B cell (primary cell): ENCODE data around the gene TMEM86B.

Source experiments
- CTCF ChIP-seq: fragments of 200-600 bp; IDR thresholded peaks from one replicate; pipeline ENCODE4 v1.8.0; 2022; ENCODE audit warnings: antibody characterized with exemption, mild to moderate bottlenecking
- EZH2 ChIP-seq: IDR thresholded peaks from 2 replicates; pipeline ENCODE4 v1.6.1; 2012; ENCODE audit warnings: borderline replicate concordance, low read depth, mild to moderate bottlenecking, moderate library complexity, low read length; ENCODE audit not compliant: insufficient read depth, poor library complexity, severe bottlenecking

DNA sequence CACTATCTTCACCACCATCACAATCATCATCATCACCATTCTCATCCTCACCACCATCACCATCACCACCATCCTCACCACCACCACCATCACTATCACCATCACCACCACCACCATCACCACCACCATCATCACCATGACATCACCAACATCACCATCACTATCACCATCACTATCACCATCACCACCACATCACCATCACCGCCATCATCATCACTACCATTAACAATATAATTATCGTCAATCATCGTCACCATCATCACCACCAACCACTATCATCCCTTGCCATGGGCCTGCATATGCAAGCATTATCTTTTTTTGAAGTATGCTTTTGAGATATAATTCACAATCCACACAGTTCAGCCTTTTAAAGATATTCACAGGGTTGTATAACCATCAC, 37.8 kb upstream of the TMEM86B start:
- TF ChIP-seq CTCF (no peak), EZH2 (no peak)
